OCI-LY1 (cell line): ENCODE measurements around the gene PPP6R1.

Experiments
- H2AFZ ChIP-seq: fragments of 200-600 bp; sonication (generic), shearing (Covaris generic); 2 replicates; pipeline ENCODE4 v1.6.0; 2014; ENCODE audit warnings: antibody characterized with exemption, mild to moderate bottlenecking, low read length
- H3F3A ChIP-seq: fragments of 200-600 bp; sonication (generic), shearing (Covaris generic); 2 replicates; pipeline ENCODE4 v1.6.0; 2014; ENCODE audit warnings: mild to moderate bottlenecking, antibody characterized with exemption, low read length, moderate library complexity; ENCODE audit not compliant: insufficient read depth
- H3K27ac ChIP-seq: fragments of 200-600 bp; sonication (generic); 2 replicates; pipeline ENCODE4 v1.5.1; 2014; ENCODE audit warnings: low read length, mixed run types, mild to moderate bottlenecking, low read depth; ENCODE audit not compliant: poor library complexity, severe bottlenecking
- H3K27me3 ChIP-seq: fragments of 200-600 bp; sonication (generic); 2 replicates; pipeline ENCODE4 v1.6.0; 2014; ENCODE audit warnings: antibody characterized with exemption, mild to moderate bottlenecking, low read length, moderate library complexity; ENCODE audit not compliant: insufficient read depth
- H3K36me3 ChIP-seq: fragments of 200-600 bp; sonication (generic); 2 replicates; pipeline ENCODE4 v1.6.1; 2014; ENCODE audit warnings: mild to moderate bottlenecking, antibody characterized with exemption, low read length, moderate library complexity, mixed read lengths; ENCODE audit not compliant: insufficient read depth
- H3K4me1 ChIP-seq: fragments of 200-600 bp; sonication (generic); 2 replicates; pipeline ENCODE4 v1.5.1; 2014; ENCODE audit warnings: mild to moderate bottlenecking, low read length, moderate library complexity; ENCODE audit not compliant: insufficient read depth, severe bottlenecking
- H3K4me2 ChIP-seq: fragments of 200-600 bp; sonication (generic), shearing (Covaris generic); 2 replicates; pipeline ENCODE4 v1.6.1; 2014; ENCODE audit warnings: low read length
- H3K4me3 ChIP-seq: fragments of 200-600 bp; sonication (generic); 2 replicates; pipeline ENCODE4 v1.5.1; 2014; ENCODE audit warnings: low read length, low read depth, mild to moderate bottlenecking, mixed read lengths; ENCODE audit not compliant: poor library complexity, severe bottlenecking
- H3K79me2 ChIP-seq: fragments of 200-600 bp; shearing (Covaris generic); 2 replicates; pipeline ENCODE4 v1.6.1; 2016; ENCODE audit warnings: mixed run types, low read length, mixed read lengths; ENCODE audit not compliant: insufficient read depth
- H3K9ac ChIP-seq: fragments of 200-600 bp; sonication (generic), shearing (Covaris generic); 2 replicates; pipeline ENCODE4 v1.6.1; 2014; ENCODE audit warnings: mild to moderate bottlenecking, low read length, mixed read lengths
- H3K9me2 ChIP-seq: fragments of 200-600 bp; sonication (generic), shearing (Covaris generic); 2 replicates; pipeline ENCODE4 v1.6.1; 2014; ENCODE audit warnings: low read depth, mild to moderate bottlenecking, low read length, mixed read lengths
- H3K9me3 ChIP-seq: fragments of 200-600 bp; shearing (Covaris generic); 2 replicates; pipeline ENCODE4 v1.6.1; 2014; ENCODE audit warnings: low read length, mixed read lengths
- H4K20me1 ChIP-seq: fragments of 200-600 bp; sonication (generic), shearing (Covaris generic); 2 replicates; pipeline ENCODE4 v1.6.0; 2016; ENCODE audit warnings: mild to moderate bottlenecking, low read length; ENCODE audit not compliant: insufficient read depth
- CTCF ChIP-seq: fragments of 200-600 bp; sonication (generic), shearing (Covaris generic); IDR thresholded peaks from 2 replicates; pipeline ENCODE4 v1.5.1; 2017; ENCODE audit warnings: mild to moderate bottlenecking, antibody characterized with exemption, low read length, moderate library complexity, mixed read lengths
- EZH2 ChIP-seq: fragments of 200-600 bp; sonication (generic), shearing (Covaris generic); IDR thresholded peaks from 2 replicates; pipeline ENCODE4 v1.8.0; 2017; ENCODE audit warnings: borderline replicate concordance, mixed run types, mild to moderate bottlenecking, antibody characterized with exemption, low read length, moderate library complexity, mixed read lengths

The PPP6R1 gene

GRCh38 chr19:55255618-55256423 lies 3.0 kb downstream of the PPP6R1 start:
- TF ChIP-seq EZH2 = no peak
- TF ChIP-seq CTCF = no peak
- H3K9ac ChIP-seq = peak overlapping the region; percentile 95
- H3K4me2 ChIP-seq = peak overlapping the region; percentile 96
- H4K20me1 ChIP-seq = no peaks in the 10 kb centered on the region
- H3K9me2 ChIP-seq = no peaks in the 10 kb centered on the region
- H3K36me3 ChIP-seq = peaks cover 47% of the 10 kb centered on the region; the same call in 1 of the 2 replicates
- no peaks in the 10 kb centered on the region for H3K9me3 ChIP-seq
- peak overlapping the region; percentile 94 for H3K4me3 ChIP-seq
- H3K27me3 ChIP-seq = no peaks in the 10 kb centered on the region
- H3K4me1 ChIP-seq = peaks cover 74% of the 10 kb centered on the region
- H2AFZ ChIP-seq = no peak overlapping the region
- peaks cover 7% of the 10 kb centered on the region; the same call in 1 of the 2 replicates for H3F3A ChIP-seq
- H3K79me2 ChIP-seq = peaks cover 68% of the 10 kb centered on the region
- peak overlapping the region; percentile 100 for H3K27ac ChIP-seq

- Histone ChIP-seq H3K27ac (peak overlapping the region; percentile 100), H3K4me3 (peak overlapping the region; percentile 94), H2AFZ (no peak overlapping the region), H3K9ac (peak overlapping the region; percentile 95), H3F3A (peaks cover 7% of the 10 kb centered on the region; the same call in 1 of the 2 replicates), H3K4me2 (peak overlapping the region; percentile 96), H3K79me2 (peaks cover 80% of the 10 kb centered on the region), H3K9me2 (no peaks in the 10 kb centered on the region), H4K20me1 (no peaks in the 10 kb centered on the region), H3K36me3 (peaks cover 59% of the 10 kb centered on the region; the same call in 1 of the 2 replicates), H3K4me1 (peaks cover 71% of the 10 kb centered on the region), H3K27me3 (no peaks in the 10 kb centered on the region), H3K9me3 (no peaks in the 10 kb centered on the region)
- no peak for TF ChIP-seq CTCF
- TF ChIP-seq EZH2 = no peak
Measured at GRCh38 chr19:55254625-55254977, 4.2 kb downstream of the PPP6R1 start.

GRCh38 chr19:55253842-55254624 lies 4.8 kb downstream of the PPP6R1 start:
- peaks cover 69% of the 10 kb centered on the region for H3K4me1 ChIP-seq

More at GRCh38 chr19:55253842-55254624, 4.8 kb downstream of the PPP6R1 start:
- peak overlapping the region; percentile 95 for H3K9ac ChIP-seq
- no peaks in the 10 kb centered on the region for H3K9me2 ChIP-seq
- no peak overlapping the region for H2AFZ ChIP-seq
- H3K27ac ChIP-seq = peak overlapping the region; percentile 100
- H3K4me2 ChIP-seq = peak overlapping the region; percentile 96
- no peaks in the 10 kb centered on the region for H3K27me3 ChIP-seq
- H3K79me2 ChIP-seq = peaks cover 86% of the 10 kb centered on the region
- TF ChIP-seq CTCF = no peak
- TF ChIP-seq EZH2 = no peak
- H3F3A ChIP-seq = peaks cover 7% of the 10 kb centered on the region; the same call in 1 of the 2 replicates
- no peaks in the 10 kb centered on the region for H3K9me3 ChIP-seq
- peaks cover 64% of the 10 kb centered on the region; the same call in 1 of the 2 replicates for H3K36me3 ChIP-seq
- H3K4me3 ChIP-seq = peak overlapping the region; percentile 94
- H4K20me1 ChIP-seq = no peaks in the 10 kb centered on the region
